Psoas muscle (tissue), 8 donors: ENCODE data around the gene CMTR1. TPM values are rescaled to one million over a fixed set of nuclear protein-coding genes. Genes with fewer than 3 reads are reported as not detected.

Experiments used
- ATAC-seq, 4 donors: fragments of 200-7000 bp; cut with Tn5 transposase; one replicate each; pipeline ENCODE4 v1.9.1; 2020; ENCODE audit warnings: moderate library complexity in 3 of 4, mild to moderate bottlenecking in 2 of 4
- DNase-seq, 2 donors: peaks; one replicate each; pipeline ENCODE4 v3.0.0-alpha.2; 2020
- H3K27ac ChIP-seq: fragments of 200-600 bp; one replicate; pipeline ENCODE4 v1.8.0; 2022
- H3K27me3 ChIP-seq, 3 donors: fragments of 200-600 bp in 1 of 3; one replicate each; pipeline versions ENCODE4 v1.6.1 to v1.8.0; 2013 to 2022; ENCODE audit warnings: low read length in 2 of 3, mild to moderate bottlenecking in 2 of 3, moderate library complexity in 1 of 3; ENCODE audit not compliant: insufficient read depth in 3 of 3
- H3K36me3 ChIP-seq, 2 donors: fragments of 200-600 bp in 1 of 2; one replicate each; pipeline versions ENCODE4 v1.6.1 to v1.8.0; 2013 to 2022; ENCODE audit warnings: low read depth in 1 of 2, mild to moderate bottlenecking in 1 of 2, moderate library complexity in 1 of 2; ENCODE audit not compliant: insufficient read depth in 1 of 2
- H3K4me1 ChIP-seq: fragments of 200-600 bp; one replicate; pipeline ENCODE4 v1.8.0; 2022
- H3K4me3 ChIP-seq: fragments of 200-600 bp; one replicate; pipeline ENCODE4 v1.8.0; 2022; ENCODE audit warnings: mild to moderate bottlenecking
- H3K9me3 ChIP-seq: fragments of 200-600 bp; one replicate; pipeline ENCODE4 v1.8.0; 2022
- CTCF ChIP-seq: fragments of 200-600 bp; IDR thresholded peaks from one replicate; pipeline ENCODE4 v1.8.0; 2022; ENCODE audit warnings: antibody characterized with exemption
- WGBS, 3 donors: extraction: QIAGEN DNeasy Blood & Tissue Kit; methylation state at CpG; one replicate each; pipeline versions ENCODE4 v1.1.6 to v1.1.7; 2013; 5-methylcytosine and 5-hydroxymethylcytosine counted together
- intact Hi-C, 2 donors: fragments of 100-400 bp; cut with DNase I; formaldehyde crosslinking; loops; one replicate each; pipeline versions ENCODE4 v1.11.0 to v1.14.2; 2022
- polyA plus RNA-seq, 3 donors: library from polyadenylated mRNA; stranded (reverse); fragments of 200-250 nt; gene quantifications; one replicate each; pipeline ENCODE4 v1.2.3, GENCODE V29; 2013
- total RNA-seq, 4 donors: library from RNA; stranded (reverse); fragmentation: NEBNext Ultra II Directional in 2 of 4; extraction: Animal tissue kit (Norgen Biotek cat#: 25700) in 2 of 4; gene quantifications; one replicate each; pipeline versions ENCODE4 v1.2.1 to v1.2.4, GENCODE V29; 2021 to 2023
- donor health status: healthy with polysubstance abuse.
- donor health status: DM: no; HTN: no; CAD: no; lungs with moderate emphysema.
- donor health status: Bipolar disorder and iron deficiency.
- donor health status: healthy.
- donor health status: DM: yes; HTN: yes; CAD: no.
- donor health status: DM: no; HTN: no; CAD: no.
- donor health status: DM: no; HTN: no; CAD: no.
- donor health status: DM: yes; HTN: yes; CAD: no.

CMTR1 gene
- total and polyA plus RNA-seq, 7 donors: 8.8 to 29.9 (median 24.4) TPM

DNA sequence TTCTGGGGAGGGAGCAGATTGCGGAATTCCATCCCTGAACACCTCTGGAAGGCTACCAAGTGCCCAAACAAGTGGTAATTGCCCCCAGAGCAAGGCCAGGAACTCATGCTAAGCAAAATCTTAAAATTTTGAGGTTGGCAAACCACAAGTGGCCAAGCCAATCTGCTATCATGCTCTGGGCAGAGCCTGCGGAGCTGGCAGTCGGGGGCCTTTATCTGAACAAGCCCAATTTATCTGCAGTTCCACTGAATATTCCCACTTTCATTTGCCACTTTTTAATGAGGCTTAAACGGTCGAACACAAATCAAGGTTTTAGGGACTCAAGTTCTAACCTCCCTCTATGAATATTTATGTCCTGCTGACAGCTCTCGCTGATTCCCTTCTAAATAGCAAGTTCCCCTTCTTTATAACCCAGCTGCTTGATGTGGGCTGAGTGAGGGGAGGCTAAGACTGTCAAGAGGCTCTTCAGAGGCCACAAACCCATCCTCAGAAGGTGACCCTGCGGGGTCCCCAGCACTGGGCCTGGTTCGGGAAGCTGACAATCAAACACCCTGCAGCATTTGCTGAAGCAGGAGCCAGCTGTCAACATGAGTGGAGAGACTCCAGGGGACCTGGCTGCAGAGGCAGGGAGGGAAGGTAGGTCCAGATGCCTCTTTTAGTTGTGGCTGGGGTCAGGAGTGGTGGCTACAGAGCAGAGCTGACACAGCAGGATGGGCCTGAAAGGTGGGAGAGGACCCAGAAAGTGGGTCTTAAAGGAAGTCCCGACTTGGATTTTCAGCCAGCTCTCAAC is 54.8 kb downstream of the CMTR1 start:
- ATAC-seq (no peak), DNase-seq (no peak)
- Histone ChIP-seq H3K9me3 (no peaks in the 10 kb centered on the region), H3K4me3 (no peak overlapping the region), H3K27me3 (no peaks in the 10 kb centered on the region), H3K36me3 (peaks cover 0 to 4% of the 10 kb centered on the region in 2 donors), H3K4me1 (no peaks in the 10 kb centered on the region), H3K27ac (no peak overlapping the region)
- 77 to 82% (median 78%) methylated on average over 9 of the region's 9 CpGs for WGBS, 3 donors
- intact Hi-C loops: loop anchor here in 1 of 2 donors (10.0 kb wide), 1 partner anchor 1007 kb away; no protein-coding TSS in a partner anchor
- no peak for TF ChIP-seq CTCF

GRCh38 chr6:37488476-37488875 is 55.5 kb downstream of the CMTR1 start:
- 67 to 78% (median 77%) methylated on average over 1 of the region's 1 CpG for WGBS, 3 donors
- no peak for DNase-seq
- Histone ChIP-seq H3K27ac (no peak overlapping the region), H3K27me3 (no peaks in the 10 kb centered on the region), H3K4me3 (no peak overlapping the region), H3K4me1 (no peaks in the 10 kb centered on the region), H3K36me3 (no peaks in the 10 kb centered on the region), H3K9me3 (no peaks in the 10 kb centered on the region)
- intact Hi-C loops: loop anchor here in 1 of 2 donors (10.0 kb wide), 1 partner anchor 1006 kb away; no protein-coding TSS in a partner anchor
- TF ChIP-seq CTCF: no peak
- ATAC-seq: no peak

DNA sequence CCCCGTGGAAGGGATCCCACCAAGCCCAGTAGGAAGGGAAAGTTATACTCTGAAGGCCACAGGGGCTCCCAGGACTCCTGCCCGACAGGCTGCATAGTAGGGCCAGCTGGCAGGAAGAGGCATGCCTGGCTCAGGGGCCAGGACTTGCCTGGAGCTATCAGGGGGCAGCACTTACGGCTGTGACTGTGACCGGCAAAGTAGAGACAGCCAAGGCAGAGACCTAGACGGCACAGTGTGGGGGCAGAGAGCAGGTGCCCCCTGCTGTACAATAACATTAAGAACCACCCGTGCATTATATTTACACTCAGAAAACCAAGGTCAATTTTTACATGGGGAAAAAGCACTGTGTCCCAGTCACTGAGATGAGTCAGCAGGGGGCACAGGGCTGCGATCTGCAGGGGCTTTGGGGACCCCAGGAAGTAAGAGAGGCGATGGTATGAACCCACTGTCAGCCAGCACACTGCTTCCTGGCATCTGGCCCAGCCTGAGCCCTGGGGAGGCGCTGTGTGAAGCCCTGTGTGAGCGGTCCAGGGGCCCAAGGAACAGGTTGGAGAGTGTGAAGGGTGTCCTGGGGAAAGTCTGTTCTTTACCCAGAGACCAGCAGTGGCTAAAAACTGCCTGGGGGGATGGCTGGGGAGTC is 56.8 kb downstream of the CMTR1 start:
- TF ChIP-seq CTCF: no peak
- Histone ChIP-seq H3K27ac (no peak overlapping the region), H3K36me3 (no peaks in the 10 kb centered on the region), H3K9me3 (no peaks in the 10 kb centered on the region), H3K4me3 (no peak overlapping the region), H3K4me1 (no peaks in the 10 kb centered on the region), H3K27me3 (no peaks in the 10 kb centered on the region)
- 34 to 45% (median 37%) methylated on average over 10 of the region's 10 CpGs for WGBS, 3 donors
- ATAC-seq: peak in 3 of 4 donors; percentile 24 to 50 (median 40)
- DNase-seq: no peak
- intact Hi-C loops: loop anchor here in 1 of 2 donors (10.0 kb wide), 1 partner anchor 1005 kb away; no protein-coding TSS in a partner anchor

- no peak for DNase-seq
- intact Hi-C loops: no loop called here
- TF ChIP-seq CTCF: no peak
- peak in 1 of 4 donors; percentile 8 for ATAC-seq
- H3K36me3 ChIP-seq: no peaks in the 10 kb centered on the region
- no peak overlapping the region for H3K27ac ChIP-seq
- WGBS, 3 donors: 66 to 73% (median 73%) methylated on average over 9 of the region's 9 CpGs
- no peaks in the 10 kb centered on the region for H3K4me1 ChIP-seq
- no peak overlapping the region for H3K4me3 ChIP-seq
- no peaks in the 10 kb centered on the region for H3K9me3 ChIP-seq
- no peaks in the 10 kb centered on the region for H3K27me3 ChIP-seq
Observed at GRCh38 chr6:37490536-37491170, 57.6 kb downstream of the CMTR1 start.
